Measurements from ENCODE around the gene FALEC.

FALEC gene

GRCh38 chr1:150486966-150487762 is 28.4 kb upstream of the FALEC start, which contains the start of gene TARS2:
TSS of gene TARS2 (plus strand) at chr1:150487419. CDS start at chr1:150487451, 32 bp downstream.
- peak; percentile 95 for DNase-seq (ENCODE audit: low spot score)
- TF ChIP-seq, protein P1, sequence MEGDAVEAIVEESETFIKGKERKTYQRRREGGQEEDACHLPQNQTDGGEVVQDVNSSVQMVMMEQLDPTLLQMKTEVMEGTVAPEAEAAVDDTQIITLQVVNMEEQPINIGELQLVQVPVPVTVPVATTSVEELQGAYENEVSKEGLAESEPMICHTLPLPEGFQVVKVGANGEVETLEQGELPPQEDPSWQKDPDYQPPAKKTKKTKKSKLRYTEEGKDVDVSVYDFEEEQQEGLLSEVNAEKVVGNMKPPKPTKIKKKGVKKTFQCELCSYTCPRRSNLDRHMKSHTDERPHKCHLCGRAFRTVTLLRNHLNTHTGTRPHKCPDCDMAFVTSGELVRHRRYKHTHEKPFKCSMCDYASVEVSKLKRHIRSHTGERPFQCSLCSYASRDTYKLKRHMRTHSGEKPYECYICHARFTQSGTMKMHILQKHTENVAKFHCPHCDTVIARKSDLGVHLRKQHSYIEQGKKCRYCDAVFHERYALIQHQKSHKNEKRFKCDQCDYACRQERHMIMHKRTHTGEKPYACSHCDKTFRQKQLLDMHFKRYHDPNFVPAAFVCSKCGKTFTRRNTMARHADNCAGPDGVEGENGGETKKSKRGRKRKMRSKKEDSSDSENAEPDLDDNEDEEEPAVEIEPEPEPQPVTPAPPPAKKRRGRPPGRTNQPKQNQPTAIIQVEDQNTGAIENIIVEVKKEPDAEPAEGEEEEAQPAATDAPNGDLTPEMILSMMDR (IDR thresholded peaks at IDR 0.05; ENCODE audit: extremely low read depth, insufficient read depth, missing control alignments): no peak
- in situ Hi-C loops (cut with MboI; ENCODE audit: low pct_unique_long_range_greater_than_20kb, low sequenced_read_pairs, unreplicated experiment): no loop called here

DNA sequence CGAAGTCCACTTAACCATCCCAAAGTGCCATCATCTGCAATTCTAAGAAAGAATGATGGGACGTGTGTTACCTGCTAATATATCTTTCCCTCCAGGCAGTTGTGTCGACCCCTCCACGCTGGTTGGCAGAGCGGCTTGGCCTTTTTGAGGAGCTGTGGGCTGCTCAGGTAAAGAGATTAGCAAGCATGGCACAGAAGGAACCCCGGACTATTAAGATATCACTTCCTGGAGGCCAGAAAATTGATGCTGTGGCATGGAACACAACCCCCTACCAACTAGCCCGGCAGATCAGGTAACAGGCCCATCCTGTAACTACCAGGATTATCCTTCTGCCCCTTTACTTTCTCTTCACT is 27.8 kb upstream of the FALEC start:
- in situ Hi-C loops (cut with MboI; ENCODE audit: low pct_unique_long_range_greater_than_20kb, low sequenced_read_pairs, unreplicated experiment): no loop called here
- TF ChIP-seq, protein P1 (IDR thresholded peaks at IDR 0.05; ENCODE audit: extremely low read depth, insufficient read depth, missing control alignments): no peak
- DNase-seq (ENCODE audit: low spot score): no peak

GRCh38 chr1:150493175-150493574 is 22.4 kb upstream of the FALEC start:
- TF ChIP-seq, protein P1 (IDR thresholded peaks at IDR 0.05; ENCODE audit: extremely low read depth, insufficient read depth, missing control alignments): no peak
- in situ Hi-C loops (cut with MboI; ENCODE audit: low pct_unique_long_range_greater_than_20kb, low sequenced_read_pairs, unreplicated experiment): no loop called here
- DNase-seq (ENCODE audit: low spot score): no peak

DNA sequence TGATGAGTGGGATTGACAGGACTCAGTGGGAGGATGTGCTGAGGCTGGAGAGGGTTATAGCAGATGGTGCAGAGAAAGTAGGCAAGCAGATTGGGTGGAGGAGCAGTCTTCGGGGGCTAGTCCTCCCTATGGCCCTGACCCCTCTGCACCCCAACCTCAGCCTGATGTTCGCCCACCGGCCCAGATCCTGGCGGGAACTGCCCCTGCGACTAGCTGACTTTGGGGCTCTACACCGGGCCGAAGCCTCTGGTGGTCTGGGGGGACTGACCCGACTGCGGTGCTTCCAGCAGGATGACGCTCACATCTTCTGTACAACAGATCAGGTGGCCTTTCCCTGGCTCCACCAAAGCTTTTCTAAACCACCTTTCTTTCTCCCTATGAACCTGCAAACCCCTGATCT is 17.2 kb upstream of the FALEC start:
- in situ Hi-C loops (cut with MboI; ENCODE audit: low pct_unique_long_range_greater_than_20kb, low sequenced_read_pairs, unreplicated experiment): no loop called here
- TF ChIP-seq, protein P1 (IDR thresholded peaks at IDR 0.05; ENCODE audit: extremely low read depth, insufficient read depth, missing control alignments): no peak
- no peak for DNase-seq (ENCODE audit: low spot score)

GRCh38 chr1:150505431-150505830 is 10.1 kb upstream of the FALEC start:
- TF ChIP-seq, protein P1 (IDR thresholded peaks at IDR 0.05; ENCODE audit: extremely low read depth, insufficient read depth, missing control alignments): no peak
- in situ Hi-C loops (cut with MboI; ENCODE audit: low pct_unique_long_range_greater_than_20kb, low sequenced_read_pairs, unreplicated experiment): no loop called here
- DNase-seq (ENCODE audit: low spot score): no peak

GRCh38 chr1:150507912-150508864 is 7.4 kb upstream of the FALEC start, which contains the start of gene ECM1:
TSS of gene ECM1 (plus strand) at chr1:150508109. CDS start at chr1:150508210, 101 bp downstream.
- TF ChIP-seq, protein P1 (IDR thresholded peaks at IDR 0.05; ENCODE audit: extremely low read depth, insufficient read depth, missing control alignments): no peak
- in situ Hi-C loops (cut with MboI; ENCODE audit: low pct_unique_long_range_greater_than_20kb, low sequenced_read_pairs, unreplicated experiment): no loop called here
- DNase-seq (ENCODE audit: low spot score): no peak

All from GM13977 (cell line).